Measurements from ENCODE around the gene GPR152. TPM values are rescaled to one million over a fixed set of nuclear protein-coding genes. Genes with fewer than 3 reads are reported as not detected.

GPR152 gene
- total and polyA plus RNA-seq, 2 of the 8 experiments (the other 6 are each of a cell fraction or from before 2014, with no cell fraction given): not detected

GRCh38 chr11:67419325-67420049, 33.0 kb downstream of the GPR152 start (continued):
- TF ChIP-seq SRF (IDR thresholded peaks at IDR 0.05; ENCODE audit: low read depth, low read length): no peak
- TF ChIP-seq, protein P1, sequence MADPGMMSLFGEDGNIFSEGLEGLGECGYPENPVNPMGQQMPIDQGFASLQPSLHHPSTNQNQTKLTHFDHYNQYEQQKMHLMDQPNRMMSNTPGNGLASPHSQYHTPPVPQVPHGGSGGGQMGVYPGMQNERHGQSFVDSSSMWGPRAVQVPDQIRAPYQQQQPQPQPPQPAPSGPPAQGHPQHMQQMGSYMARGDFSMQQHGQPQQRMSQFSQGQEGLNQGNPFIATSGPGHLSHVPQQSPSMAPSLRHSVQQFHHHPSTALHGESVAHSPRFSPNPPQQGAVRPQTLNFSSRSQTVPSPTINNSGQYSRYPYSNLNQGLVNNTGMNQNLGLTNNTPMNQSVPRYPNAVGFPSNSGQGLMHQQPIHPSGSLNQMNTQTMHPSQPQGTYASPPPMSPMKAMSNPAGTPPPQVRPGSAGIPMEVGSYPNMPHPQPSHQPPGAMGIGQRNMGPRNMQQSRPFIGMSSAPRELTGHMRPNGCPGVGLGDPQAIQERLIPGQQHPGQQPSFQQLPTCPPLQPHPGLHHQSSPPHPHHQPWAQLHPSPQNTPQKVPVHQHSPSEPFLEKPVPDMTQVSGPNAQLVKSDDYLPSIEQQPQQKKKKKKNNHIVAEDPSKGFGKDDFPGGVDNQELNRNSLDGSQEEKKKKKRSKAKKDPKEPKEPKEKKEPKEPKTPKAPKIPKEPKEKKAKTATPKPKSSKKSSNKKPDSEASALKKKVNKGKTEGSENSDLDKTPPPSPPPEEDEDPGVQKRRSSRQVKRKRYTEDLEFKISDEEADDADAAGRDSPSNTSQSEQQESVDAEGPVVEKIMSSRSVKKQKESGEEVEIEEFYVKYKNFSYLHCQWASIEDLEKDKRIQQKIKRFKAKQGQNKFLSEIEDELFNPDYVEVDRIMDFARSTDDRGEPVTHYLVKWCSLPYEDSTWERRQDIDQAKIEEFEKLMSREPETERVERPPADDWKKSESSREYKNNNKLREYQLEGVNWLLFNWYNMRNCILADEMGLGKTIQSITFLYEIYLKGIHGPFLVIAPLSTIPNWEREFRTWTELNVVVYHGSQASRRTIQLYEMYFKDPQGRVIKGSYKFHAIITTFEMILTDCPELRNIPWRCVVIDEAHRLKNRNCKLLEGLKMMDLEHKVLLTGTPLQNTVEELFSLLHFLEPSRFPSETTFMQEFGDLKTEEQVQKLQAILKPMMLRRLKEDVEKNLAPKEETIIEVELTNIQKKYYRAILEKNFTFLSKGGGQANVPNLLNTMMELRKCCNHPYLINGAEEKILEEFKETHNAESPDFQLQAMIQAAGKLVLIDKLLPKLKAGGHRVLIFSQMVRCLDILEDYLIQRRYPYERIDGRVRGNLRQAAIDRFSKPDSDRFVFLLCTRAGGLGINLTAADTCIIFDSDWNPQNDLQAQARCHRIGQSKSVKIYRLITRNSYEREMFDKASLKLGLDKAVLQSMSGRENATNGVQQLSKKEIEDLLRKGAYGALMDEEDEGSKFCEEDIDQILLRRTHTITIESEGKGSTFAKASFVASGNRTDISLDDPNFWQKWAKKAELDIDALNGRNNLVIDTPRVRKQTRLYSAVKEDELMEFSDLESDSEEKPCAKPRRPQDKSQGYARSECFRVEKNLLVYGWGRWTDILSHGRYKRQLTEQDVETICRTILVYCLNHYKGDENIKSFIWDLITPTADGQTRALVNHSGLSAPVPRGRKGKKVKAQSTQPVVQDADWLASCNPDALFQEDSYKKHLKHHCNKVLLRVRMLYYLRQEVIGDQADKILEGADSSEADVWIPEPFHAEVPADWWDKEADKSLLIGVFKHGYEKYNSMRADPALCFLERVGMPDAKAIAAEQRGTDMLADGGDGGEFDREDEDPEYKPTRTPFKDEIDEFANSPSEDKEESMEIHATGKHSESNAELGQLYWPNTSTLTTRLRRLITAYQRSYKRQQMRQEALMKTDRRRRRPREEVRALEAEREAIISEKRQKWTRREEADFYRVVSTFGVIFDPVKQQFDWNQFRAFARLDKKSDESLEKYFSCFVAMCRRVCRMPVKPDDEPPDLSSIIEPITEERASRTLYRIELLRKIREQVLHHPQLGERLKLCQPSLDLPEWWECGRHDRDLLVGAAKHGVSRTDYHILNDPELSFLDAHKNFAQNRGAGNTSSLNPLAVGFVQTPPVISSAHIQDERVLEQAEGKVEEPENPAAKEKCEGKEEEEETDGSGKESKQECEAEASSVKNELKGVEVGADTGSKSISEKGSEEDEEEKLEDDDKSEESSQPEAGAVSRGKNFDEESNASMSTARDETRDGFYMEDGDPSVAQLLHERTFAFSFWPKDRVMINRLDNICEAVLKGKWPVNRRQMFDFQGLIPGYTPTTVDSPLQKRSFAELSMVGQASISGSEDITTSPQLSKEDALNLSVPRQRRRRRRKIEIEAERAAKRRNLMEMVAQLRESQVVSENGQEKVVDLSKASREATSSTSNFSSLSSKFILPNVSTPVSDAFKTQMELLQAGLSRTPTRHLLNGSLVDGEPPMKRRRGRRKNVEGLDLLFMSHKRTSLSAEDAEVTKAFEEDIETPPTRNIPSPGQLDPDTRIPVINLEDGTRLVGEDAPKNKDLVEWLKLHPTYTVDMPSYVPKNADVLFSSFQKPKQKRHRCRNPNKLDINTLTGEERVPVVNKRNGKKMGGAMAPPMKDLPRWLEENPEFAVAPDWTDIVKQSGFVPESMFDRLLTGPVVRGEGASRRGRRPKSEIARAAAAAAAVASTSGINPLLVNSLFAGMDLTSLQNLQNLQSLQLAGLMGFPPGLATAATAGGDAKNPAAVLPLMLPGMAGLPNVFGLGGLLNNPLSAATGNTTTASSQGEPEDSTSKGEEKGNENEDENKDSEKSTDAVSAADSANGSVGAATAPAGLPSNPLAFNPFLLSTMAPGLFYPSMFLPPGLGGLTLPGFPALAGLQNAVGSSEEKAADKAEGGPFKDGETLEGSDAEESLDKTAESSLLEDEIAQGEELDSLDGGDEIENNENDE (IDR thresholded peaks at IDR 0.05; ENCODE audit: insufficient replicate concordance, low read length): no peak
- TF ChIP-seq, protein P2, sequence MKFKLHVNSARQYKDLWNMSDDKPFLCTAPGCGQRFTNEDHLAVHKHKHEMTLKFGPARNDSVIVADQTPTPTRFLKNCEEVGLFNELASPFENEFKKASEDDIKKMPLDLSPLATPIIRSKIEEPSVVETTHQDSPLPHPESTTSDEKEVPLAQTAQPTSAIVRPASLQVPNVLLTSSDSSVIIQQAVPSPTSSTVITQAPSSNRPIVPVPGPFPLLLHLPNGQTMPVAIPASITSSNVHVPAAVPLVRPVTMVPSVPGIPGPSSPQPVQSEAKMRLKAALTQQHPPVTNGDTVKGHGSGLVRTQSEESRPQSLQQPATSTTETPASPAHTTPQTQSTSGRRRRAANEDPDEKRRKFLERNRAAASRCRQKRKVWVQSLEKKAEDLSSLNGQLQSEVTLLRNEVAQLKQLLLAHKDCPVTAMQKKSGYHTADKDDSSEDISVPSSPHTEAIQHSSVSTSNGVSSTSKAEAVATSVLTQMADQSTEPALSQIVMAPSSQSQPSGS (IDR thresholded peaks at IDR 0.05; ENCODE audit: low read length): no peak
- no peak for TF ChIP-seq E2F6 (IDR thresholded peaks at IDR 0.05)
- TF ChIP-seq RAD21 (IDR thresholded peaks at IDR 0.05 in 1 of 2, conservative IDR thresholded peaks at IDR 0.05 in 1 of 2; ENCODE audit: low read depth in 2 of 2, low read length in 2 of 2): no peak
- no peak for TF ChIP-seq SP1 (IDR thresholded peaks at IDR 0.05; ENCODE audit: low read depth, low read length)

All from H1 (cell line).